Measurements from ENCODE around the gene ACSM6.
A peak's percentile ranks its signal among the peaks of the same experiment; 100 is the strongest.
"Not testable (repeated sequence)": the region's sequence is repeated elsewhere in the genome, so short reads cannot be mapped to it uniquely, and the experiment has no call there.

The ACSM6 gene

DNA sequence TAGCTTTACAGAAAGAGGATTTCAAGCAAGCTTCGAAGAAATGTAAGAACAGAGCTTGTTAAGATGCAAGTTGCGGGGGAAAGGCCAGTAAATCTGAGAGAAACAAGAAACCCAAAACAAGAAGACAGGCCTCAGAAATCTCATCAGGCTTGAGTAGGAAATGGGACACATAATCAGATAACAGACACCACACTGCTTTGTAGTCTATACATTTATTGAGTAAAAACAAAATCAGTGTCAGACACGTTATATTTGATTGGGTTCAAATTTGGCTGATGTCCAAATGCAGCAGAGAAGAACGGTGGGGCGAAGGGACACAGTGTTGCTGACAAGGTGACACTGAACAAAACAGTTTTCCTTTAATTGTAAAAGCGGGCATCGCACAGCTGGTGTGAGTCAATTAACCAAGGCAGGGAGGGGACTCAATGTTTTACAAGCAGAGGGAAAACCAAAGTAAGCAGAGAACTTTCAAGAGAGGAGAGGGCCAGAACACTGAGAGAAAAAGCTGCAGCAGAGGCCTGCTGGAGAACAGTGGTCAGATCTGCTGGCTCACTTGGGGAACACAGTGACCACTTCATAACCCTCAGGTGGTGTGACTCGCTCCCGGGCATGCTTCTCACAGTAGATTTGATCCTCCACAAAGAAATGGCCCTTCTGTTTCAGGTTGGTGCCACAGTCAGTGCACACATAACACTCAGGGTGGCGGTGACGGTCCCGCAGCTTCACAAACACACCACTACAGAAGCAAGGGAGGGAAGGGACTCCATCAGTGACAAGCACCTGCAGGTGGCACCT is 43.5 kb downstream of the ACSM6 start:
- no peak overlapping the region for H3K4me3 ChIP-seq (ENCODE audit: control insufficient read depth, low read depth, low read length)
- TF ChIP-seq, protein P1, sequence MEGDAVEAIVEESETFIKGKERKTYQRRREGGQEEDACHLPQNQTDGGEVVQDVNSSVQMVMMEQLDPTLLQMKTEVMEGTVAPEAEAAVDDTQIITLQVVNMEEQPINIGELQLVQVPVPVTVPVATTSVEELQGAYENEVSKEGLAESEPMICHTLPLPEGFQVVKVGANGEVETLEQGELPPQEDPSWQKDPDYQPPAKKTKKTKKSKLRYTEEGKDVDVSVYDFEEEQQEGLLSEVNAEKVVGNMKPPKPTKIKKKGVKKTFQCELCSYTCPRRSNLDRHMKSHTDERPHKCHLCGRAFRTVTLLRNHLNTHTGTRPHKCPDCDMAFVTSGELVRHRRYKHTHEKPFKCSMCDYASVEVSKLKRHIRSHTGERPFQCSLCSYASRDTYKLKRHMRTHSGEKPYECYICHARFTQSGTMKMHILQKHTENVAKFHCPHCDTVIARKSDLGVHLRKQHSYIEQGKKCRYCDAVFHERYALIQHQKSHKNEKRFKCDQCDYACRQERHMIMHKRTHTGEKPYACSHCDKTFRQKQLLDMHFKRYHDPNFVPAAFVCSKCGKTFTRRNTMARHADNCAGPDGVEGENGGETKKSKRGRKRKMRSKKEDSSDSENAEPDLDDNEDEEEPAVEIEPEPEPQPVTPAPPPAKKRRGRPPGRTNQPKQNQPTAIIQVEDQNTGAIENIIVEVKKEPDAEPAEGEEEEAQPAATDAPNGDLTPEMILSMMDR (conservative IDR thresholded peaks at IDR 0.05; ENCODE audit: control insufficient read depth, insufficient read depth, low read depth, low read length) = no peak
- peak; percentile 42 for DNase-seq (ENCODE audit: low read depth)

DNA sequence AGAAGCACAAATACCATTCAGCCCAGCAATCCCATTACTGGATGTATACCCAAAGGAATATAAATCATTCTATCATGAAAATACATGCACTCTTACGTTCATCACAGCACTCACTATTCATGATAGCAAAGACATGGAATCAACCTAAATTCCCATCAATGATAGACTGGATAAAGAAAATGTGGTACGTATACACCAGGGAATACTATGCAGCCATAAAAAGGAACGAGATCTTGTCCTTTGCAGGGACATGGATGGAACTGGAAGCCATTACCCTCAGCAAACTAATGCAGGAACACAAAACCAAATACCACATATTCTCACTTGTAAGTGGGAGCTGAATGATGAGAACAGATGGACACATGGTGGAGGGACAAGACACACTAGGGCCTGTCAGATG is 46.1 kb downstream of the ACSM6 start:
- DNase-seq (ENCODE audit: low read depth) = not testable (repeated sequence)

DNA sequence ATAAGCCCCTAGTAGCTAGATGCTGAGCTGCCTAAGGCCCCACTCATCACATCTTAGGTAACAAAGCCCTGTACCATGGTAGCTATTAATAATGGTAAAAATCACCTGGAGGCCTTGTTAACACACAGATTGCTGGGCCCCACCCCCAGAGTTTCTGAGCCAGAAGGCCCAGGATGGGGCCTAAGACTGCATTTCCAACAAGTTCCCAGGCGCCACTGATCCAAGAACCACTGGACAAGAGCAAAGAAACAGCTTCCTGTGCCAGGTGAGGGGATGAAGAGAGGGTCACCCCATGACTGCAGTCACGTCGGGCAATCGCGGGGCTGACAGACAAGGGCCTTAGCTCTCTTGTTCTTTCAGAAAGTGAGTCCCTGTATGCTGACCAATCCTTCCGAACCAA is 46.8 kb downstream of the ACSM6 start:
- DNase-seq (ENCODE audit: low read depth) = no peak
- TF ChIP-seq, protein P1 (conservative IDR thresholded peaks at IDR 0.05; ENCODE audit: control insufficient read depth, insufficient read depth, low read depth, low read length) = no peak
- no peak overlapping the region for H3K4me3 ChIP-seq (ENCODE audit: control insufficient read depth, low read depth, low read length)

More for the DNA sequence above, 46.1 kb downstream of the ACSM6 start:
- not testable (repeated sequence) for H3K4me3 ChIP-seq (ENCODE audit: control insufficient read depth, low read depth, low read length)

DNA sequence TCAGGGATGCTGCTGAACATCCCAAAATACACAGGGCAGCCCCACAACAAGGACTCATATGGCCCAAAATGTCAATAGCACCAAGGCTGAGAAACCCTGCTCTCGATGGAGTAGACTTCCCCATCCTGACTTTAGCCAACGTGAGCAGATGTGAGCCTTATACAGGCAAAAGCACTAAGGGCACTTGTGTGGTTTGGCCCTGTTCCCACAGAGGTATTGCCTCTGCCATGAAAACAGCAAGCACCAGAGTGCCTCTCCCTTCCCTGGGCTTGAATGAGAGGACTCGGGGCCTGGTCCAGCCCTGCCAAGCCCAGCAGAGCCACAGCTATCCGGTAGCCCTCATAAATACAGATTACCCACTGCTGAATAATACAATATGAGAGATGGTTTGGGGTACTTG is 47.5 kb downstream of the ACSM6 start:
- TF ChIP-seq, protein P1 (conservative IDR thresholded peaks at IDR 0.05; ENCODE audit: control insufficient read depth, insufficient read depth, low read depth, low read length) = no peak
- DNase-seq (ENCODE audit: low read depth) = no peak
- H3K4me3 ChIP-seq (ENCODE audit: control insufficient read depth, low read depth, low read length) = no peak overlapping the region

DNA sequence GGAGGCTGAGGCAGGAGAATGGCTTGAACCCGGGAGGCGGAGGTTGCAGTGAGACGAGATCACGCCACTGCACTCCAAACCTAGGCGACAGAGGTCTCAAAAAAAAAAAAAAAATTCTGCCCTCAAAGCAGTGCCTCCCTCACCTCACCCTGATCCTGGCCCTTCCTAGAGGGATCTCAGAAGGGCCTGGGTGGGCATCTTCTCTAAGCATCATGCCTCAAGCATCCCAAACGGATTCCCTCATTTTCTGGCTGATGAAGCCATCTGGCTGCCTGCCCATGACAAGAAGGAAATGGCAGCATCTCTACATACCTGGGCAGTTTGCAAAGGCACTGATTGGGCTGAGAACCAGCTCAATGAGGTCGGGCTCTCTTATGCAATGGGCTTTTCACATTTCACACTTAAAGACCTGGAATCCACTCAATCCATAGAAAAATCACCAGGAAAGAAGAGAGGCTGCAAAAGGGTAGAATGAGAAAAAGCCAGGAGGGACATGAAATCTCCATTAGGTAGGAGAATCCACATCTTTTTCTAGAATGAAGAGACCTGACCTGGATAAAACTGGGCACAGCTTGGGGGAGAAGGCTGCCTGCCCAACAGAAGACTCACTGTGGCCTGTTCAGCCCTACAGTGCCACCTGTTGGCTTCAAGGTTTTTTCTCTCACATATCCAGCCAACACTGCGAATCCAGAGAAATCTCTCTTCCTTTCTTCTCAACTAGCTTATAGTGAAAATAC is 48.7 kb downstream of the ACSM6 start:
- DNase-seq (ENCODE audit: low read depth) = peak; percentile 69
- TF ChIP-seq, protein P1 (conservative IDR thresholded peaks at IDR 0.05; ENCODE audit: control insufficient read depth, insufficient read depth, low read depth, low read length) = peak; percentile 77
- no peak overlapping the region for H3K4me3 ChIP-seq (ENCODE audit: control insufficient read depth, low read depth, low read length)

DNA sequence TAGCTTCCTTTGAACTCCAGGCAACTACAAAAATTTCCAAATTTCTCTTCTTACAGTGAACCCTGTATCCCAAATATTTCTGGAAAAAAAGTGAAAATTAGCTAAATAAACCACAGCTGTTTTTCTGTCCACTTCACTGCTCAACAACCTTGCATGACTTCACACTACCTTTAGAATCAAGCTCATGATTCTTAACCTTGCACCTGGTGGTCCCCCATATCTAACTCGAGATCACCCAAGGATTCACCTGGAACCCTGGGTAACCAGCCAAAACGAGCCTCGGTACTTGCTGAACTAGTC is 49.2 kb downstream of the ACSM6 start:
- H3K4me3 ChIP-seq (ENCODE audit: control insufficient read depth, low read depth, low read length) = no peak overlapping the region
- TF ChIP-seq, protein P1 (conservative IDR thresholded peaks at IDR 0.05; ENCODE audit: control insufficient read depth, insufficient read depth, low read depth, low read length) = no peak
- DNase-seq (ENCODE audit: low read depth) = no peak

DNA sequence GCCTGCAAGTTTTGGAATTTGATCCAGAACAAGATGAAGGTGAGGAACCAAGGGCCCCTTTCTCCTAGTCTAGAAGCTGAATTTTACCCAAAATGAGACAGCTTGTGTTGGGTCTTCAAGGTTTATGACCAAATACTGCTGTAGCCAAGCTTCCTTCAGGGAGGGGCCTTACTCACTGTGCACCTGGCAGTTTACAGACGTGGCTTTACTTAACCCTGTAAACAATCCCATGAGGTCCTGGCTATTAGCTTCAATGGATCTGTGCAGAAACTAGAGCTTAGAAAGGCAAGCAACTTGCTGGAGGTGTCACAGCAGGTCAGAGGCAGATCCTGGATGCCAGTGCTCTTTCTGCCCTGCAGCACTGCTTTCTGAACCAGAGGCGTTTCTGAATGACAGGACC is 50.1 kb downstream of the ACSM6 start:
- TF ChIP-seq, protein P1 (conservative IDR thresholded peaks at IDR 0.05; ENCODE audit: control insufficient read depth, insufficient read depth, low read depth, low read length) = no peak
- DNase-seq (ENCODE audit: low read depth) = no peak
- no peak overlapping the region for H3K4me3 ChIP-seq (ENCODE audit: control insufficient read depth, low read depth, low read length)

All from fibroblast of mammary gland (primary cell).